KMS-11 (cell line): ENCODE results near the gene POLN.

Experiments
- H2AFZ ChIP-seq: fragments of 200-600 bp; sonication (generic); 2 replicates; pipeline ENCODE4 v1.6.1; 2016; ENCODE audit warnings: antibody characterized with exemption, mixed run types, low read depth
- H3K27ac ChIP-seq: fragments of 200-600 bp; sonication (generic); 2 replicates; pipeline ENCODE4 v1.6.1; 2016; ENCODE audit warnings: mild to moderate bottlenecking, mixed run types
- H3K27me3 ChIP-seq: fragments of 200-600 bp; sonication (generic); 2 replicates; pipeline ENCODE4 v1.6.1; 2017; ENCODE audit warnings: mild to moderate bottlenecking, low read depth, mixed run types, moderate library complexity; ENCODE audit not compliant: insufficient read depth
- H3K36me3 ChIP-seq: fragments of 200-600 bp; sonication (generic); 2 replicates; pipeline ENCODE4 v1.6.1; 2017; ENCODE audit warnings: mild to moderate bottlenecking, mixed run types; ENCODE audit not compliant: insufficient read depth
- H3K4me1 ChIP-seq: fragments of 200-600 bp; sonication (generic); 2 replicates; pipeline ENCODE4 v1.6.1; 2016; ENCODE audit warnings: mild to moderate bottlenecking, low read depth, mixed run types; ENCODE audit not compliant: poor library complexity, severe bottlenecking
- H3K4me2 ChIP-seq: fragments of 200-600 bp; sonication (generic); 2 replicates; pipeline ENCODE4 v1.7.0; 2016; ENCODE audit warnings: mild to moderate bottlenecking, mixed run types
- H3K4me3 ChIP-seq: fragments of 200-600 bp; sonication (generic); IDR thresholded peaks from 2 replicates; pipeline ENCODE4 v1.6.1; 2017; ENCODE audit warnings: low read depth, low read length, mixed read lengths; ENCODE audit not compliant: insufficient read depth
- H3K79me2 ChIP-seq: fragments of 200-600 bp; sonication (generic); 2 replicates; pipeline ENCODE4 v1.6.1; 2016; ENCODE audit warnings: low read depth, mixed run types; ENCODE audit not compliant: insufficient read depth
- H3K9ac ChIP-seq: fragments of 200-600 bp; sonication (generic); 2 replicates; pipeline ENCODE4 v1.6.1; 2016; ENCODE audit warnings: mild to moderate bottlenecking, mixed run types
- H4K20me1 ChIP-seq: fragments of 200-600 bp; sonication (generic); 2 replicates; pipeline ENCODE4 v1.6.1; 2016; ENCODE audit warnings: mild to moderate bottlenecking, mixed run types; ENCODE audit not compliant: insufficient read depth
- CTCF ChIP-seq: fragments of 200-600 bp; sonication (generic); conservative IDR thresholded peaks from 2 replicates; pipeline ENCODE4 v1.6.1; 2017; ENCODE audit warnings: low read depth, mild to moderate bottlenecking, antibody characterized with exemption, low read length, moderate library complexity, mixed read lengths

The POLN gene

GRCh38 chr4:2151544-2151943, 90.4 kb downstream of the POLN start:
- Histone ChIP-seq H4K20me1 (no peaks in the 10 kb centered on the region), H3K4me1 (no peaks in the 10 kb centered on the region), H2AFZ (no peak overlapping the region), H3K36me3 (no peaks in the 10 kb centered on the region), H3K79me2 (no peaks in the 10 kb centered on the region), H3K4me2 (no peak overlapping the region), H3K4me3 (no peak overlapping the region), H3K27me3 (no peaks in the 10 kb centered on the region), H3K9ac (no peak overlapping the region), H3K27ac (no peak overlapping the region)
- no peak for TF ChIP-seq CTCF

- Histone ChIP-seq H3K27ac (no peak overlapping the region), H2AFZ (no peak overlapping the region), H3K9ac (no peak overlapping the region), H3K36me3 (no peaks in the 10 kb centered on the region), H3K27me3 (no peaks in the 10 kb centered on the region), H3K4me1 (no peaks in the 10 kb centered on the region), H3K4me3 (no peak overlapping the region), H3K79me2 (no peaks in the 10 kb centered on the region), H4K20me1 (no peaks in the 10 kb centered on the region), H3K4me2 (no peak overlapping the region)
- no peak for TF ChIP-seq CTCF
These were observed 91.8 kb downstream of the POLN start for GRCh38 chr4:2150076-2150475.

GRCh38 chr4:2142630-2143427, 99.1 kb downstream of the POLN start:
- H3K27ac ChIP-seq = no peak overlapping the region
- peaks cover 26% of the 10 kb centered on the region for H3K4me1 ChIP-seq
- no peak overlapping the region for H2AFZ ChIP-seq
- no peak overlapping the region for H3K4me3 ChIP-seq
- no peaks in the 10 kb centered on the region for H3K27me3 ChIP-seq
- H3K36me3 ChIP-seq = no peaks in the 10 kb centered on the region
- H4K20me1 ChIP-seq = no peaks in the 10 kb centered on the region
- no peak overlapping the region for H3K9ac ChIP-seq
- no peaks in the 10 kb centered on the region for H3K79me2 ChIP-seq
- no peak for TF ChIP-seq CTCF
- H3K4me2 ChIP-seq = no peak overlapping the region

- Histone ChIP-seq H3K36me3 (no peaks in the 10 kb centered on the region), H3K4me2 (no peak overlapping the region), H3K9ac (no peak overlapping the region), H3K27me3 (no peaks in the 10 kb centered on the region), H3K27ac (no peak overlapping the region), H3K4me1 (peaks cover 26% of the 10 kb centered on the region), H2AFZ (no peak overlapping the region), H3K79me2 (no peaks in the 10 kb centered on the region), H4K20me1 (no peaks in the 10 kb centered on the region), H3K4me3 (no peak overlapping the region)
- TF ChIP-seq CTCF = no peak
These were observed 100.0 kb downstream of the POLN start for GRCh38 chr4:2141762-2142451.
